IPS-NIHi7 (cell line): ENCODE measurements around the gene NOL4L.
A peak's percentile ranks its signal among the peaks of the same experiment; 100 is the strongest.

Experiments
- DNase-seq: peaks from one replicate; pipeline ENCODE4 v3.0.0; 2012; ENCODE audit warnings: mixed read lengths; ENCODE audit errors: extremely low spot score

NOL4L gene

GRCh38 chr20:32585011-32585585 is at the start of gene NOL4L:
Gene NOL4L, minus strand, starts transcription at chr20:32585333. Its CDS starts 443 bp downstream, at chr20:32584890.
- peak; percentile 48 for DNase-seq

- DNase-seq, result no peak
These were observed 49.1 kb upstream of the NOL4L start for GRCh38 chr20:32634041-32634805.

DNA sequence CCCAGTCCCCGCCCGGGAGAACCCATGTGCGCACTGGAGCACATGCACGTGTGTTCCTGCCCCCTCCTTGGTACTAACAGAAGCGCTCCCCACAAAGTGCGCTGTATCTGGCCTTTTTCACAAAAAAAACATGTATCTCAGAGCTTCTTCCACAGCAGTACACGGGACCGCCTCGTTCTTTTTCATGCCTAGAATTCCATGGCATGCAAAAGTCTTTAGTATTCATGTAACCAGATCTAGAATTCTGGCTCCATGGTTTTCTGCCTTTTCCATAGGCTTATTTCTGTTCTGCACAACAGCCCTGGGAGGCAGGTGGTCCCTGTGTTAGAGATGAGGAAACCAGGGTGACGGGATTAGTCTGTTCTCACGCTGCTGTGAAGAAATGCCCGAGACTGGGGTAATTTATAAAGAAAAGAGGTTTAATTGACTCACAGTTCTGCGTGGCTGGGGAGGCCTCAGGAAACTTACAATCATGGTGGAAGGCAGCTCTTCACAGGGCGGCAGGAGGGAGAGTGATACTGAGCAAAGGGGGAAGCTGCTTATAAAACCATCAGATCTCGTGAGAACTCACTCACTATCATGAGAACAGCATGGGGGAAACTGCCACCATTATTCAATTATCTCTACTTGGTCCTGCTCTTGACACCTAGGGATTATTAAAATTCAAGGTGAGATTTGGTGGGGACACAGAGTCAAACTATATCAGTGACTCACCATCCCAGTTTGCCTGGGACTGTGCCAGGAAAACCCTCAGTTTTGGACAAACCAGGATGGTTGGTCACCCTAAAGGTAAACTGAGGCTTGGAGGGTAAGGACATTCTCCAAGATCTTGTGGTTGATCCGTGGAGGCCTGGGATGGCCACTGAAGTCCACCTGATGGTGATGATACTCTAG is 47.6 kb upstream of the NOL4L start:
- DNase-seq, result no peak

GRCh38 chr20:32631933-32632460 is 46.9 kb upstream of the NOL4L start:
- DNase-seq, result no peak

DNA sequence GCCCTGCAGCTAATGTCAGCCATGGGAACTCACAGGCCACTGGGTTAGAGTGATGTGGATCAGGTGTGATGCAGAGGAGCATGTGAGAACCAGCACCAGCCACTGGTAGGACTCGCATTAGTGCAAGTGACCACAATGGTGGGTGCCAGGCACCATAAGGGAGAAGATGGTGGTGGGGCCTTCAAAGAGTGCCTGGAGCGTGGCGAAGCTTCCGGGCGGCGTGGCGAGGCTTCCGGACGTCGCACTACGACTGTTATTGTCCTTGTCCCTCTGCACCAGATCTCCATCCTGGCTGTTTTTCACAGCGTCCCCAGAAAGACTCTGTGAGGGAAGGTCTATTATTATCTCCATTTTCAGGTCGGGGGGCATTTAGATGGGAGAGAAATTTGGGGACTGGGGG is 44.7 kb upstream of the NOL4L start:
- DNase-seq, result no peak

DNA sequence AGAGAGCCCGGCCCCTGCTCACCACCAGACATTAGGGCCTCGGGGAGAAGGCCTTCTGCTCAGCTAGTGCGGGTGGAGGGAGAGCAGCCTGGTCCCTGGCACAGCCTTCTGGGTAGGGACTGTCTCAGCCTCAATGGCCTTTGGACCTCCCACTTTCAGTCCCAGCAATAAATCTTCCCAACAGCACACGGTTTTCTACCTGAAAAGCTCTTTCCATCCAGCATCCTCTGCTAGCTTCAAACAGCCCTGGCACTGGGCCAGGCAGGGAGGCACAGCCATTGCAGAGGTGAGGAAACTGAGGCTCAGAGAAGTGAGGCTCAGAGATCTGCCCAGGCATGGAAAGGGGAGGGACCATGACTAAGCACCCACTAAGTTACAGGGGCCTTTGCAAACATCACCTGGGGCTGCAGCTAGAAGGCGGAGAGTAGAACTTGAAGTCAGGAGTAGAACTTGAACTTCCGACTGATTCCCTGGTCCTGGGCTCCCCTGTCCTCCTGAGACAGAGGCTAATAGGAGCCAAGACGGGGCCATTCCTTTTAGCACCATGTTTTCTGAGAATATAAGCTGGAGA is 43.9 kb upstream of the NOL4L start:
- no peak for DNase-seq

- no peak for DNase-seq
These were observed 41.9 kb upstream of the NOL4L start for GRCh38 chr20:32626859-32627636.

GRCh38 chr20:32626407-32626806 is 41.3 kb upstream of the NOL4L start:
- no peak for DNase-seq

DNA sequence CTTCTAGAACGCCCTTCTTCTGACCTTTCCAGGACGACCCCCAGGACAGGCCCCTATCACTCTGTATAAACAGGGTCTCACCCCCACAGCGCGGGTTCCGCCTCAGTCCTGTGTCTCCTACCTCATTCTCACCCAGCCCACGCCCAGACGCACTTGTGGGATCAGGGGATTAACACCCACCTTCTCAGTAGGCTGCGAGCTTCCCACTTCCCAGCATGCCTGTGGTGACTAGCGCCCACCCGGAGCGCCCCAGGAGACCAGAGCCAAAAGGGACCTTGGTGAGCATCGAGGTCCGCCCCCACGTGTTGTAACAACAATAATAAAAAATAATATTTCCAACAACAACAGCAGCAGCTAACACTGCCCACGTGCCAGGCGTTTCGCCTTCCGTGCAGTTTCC is 40.9 kb upstream of the NOL4L start:
- no peak for DNase-seq

GRCh38 chr20:32624687-32625345 is 39.7 kb upstream of the NOL4L start:
- no peak for DNase-seq

- DNase-seq, result peak; percentile 55
These were observed 38.6 kb upstream of the NOL4L start for GRCh38 chr20:32623667-32624157.

- DNase-seq, result no peak
These were observed 37.7 kb upstream of the NOL4L start for GRCh38 chr20:32622585-32623468.

DNA sequence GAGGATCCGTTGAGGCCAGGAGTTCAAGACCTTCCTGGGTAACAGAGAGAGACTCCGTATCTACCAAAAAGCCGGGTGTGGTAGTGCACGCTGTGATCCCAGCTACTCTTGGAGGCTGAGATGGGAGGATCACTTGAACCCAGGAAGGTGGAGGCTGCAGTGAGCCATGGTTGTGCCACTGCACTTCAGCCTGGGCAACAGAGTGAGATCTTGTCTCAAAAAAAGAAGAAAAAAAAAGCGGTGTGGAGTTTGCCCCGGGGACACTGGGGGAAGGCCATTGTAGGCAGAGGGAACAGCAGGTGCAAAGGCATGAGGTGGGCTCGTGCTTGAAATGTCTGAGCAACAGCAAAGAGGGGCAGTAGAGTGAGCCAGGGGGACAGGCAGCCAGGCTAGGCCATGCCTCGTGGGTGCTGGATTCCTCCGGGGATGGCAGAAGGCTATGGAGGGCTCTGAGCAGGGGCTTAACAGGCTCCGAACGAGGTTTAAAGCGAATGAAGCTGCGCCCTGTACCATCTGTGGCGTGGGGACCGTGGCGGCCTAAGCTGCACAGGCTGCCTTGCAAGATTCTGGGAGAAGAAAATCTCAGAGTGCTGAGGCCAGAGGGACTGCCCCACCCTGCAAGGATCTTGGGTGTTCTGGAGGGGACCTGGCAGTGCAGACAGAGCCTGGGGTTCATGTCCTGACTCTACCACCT is 36.9 kb upstream of the NOL4L start:
- no peak for DNase-seq

- peak; percentile 78 for DNase-seq
These were observed 36.1 kb upstream of the NOL4L start for GRCh38 chr20:32621071-32621890.

GRCh38 chr20:32619586-32619985 is 34.5 kb upstream of the NOL4L start:
- no peak for DNase-seq

GRCh38 chr20:32614772-32615171 is 29.6 kb upstream of the NOL4L start:
- DNase-seq, result no peak

- DNase-seq, result no peak
These were observed 29.2 kb upstream of the NOL4L start for GRCh38 chr20:32614303-32614702.
